Bronchial epithelial cell (primary cell): ENCODE results near the gene PID1. TPM values are rescaled to one million over a fixed set of nuclear protein-coding genes. Genes with fewer than 3 reads are reported as not detected.

Source experiments
- DNase-seq: peaks from one replicate; pipeline ENCODE4 v3.0.0-alpha.2; 2010; ENCODE audit warnings: low read depth
- FAIRE-seq: peaks from 2 replicates; lab custom pipeline; 2011; peaks lifted over from hg19 to GRCh38; lab: Jason Lieb, UNC
- H3K27me3 ChIP-seq: 2 replicates; pipeline ENCODE4 v1.5.1; 2011; ENCODE audit warnings: low read length; ENCODE audit not compliant: control insufficient read depth, insufficient read depth
- H3K36me3 ChIP-seq: 2 replicates; pipeline ENCODE4 v1.5.1; 2011; ENCODE audit warnings: low read length; ENCODE audit not compliant: control insufficient read depth, insufficient read depth
- H3K4me3 ChIP-seq: 2 replicates; pipeline ENCODE4 v1.5.1; 2011; ENCODE audit warnings: mild to moderate bottlenecking, low read depth, low read length, control low read depth
- CTCF ChIP-seq: IDR thresholded peaks from 2 replicates; pipeline ENCODE4 v1.5.1; 2011; ENCODE audit warnings: mild to moderate bottlenecking, moderate library complexity, low read length, control low read depth, inconsistent platforms; ENCODE audit not compliant: insufficient read depth, severe bottlenecking
- total RNA-seq: library from RNA; depleted of rRNA; stranded (reverse); fragments of >200 nt; gene quantifications from 2 replicates; pipeline ENCODE4 v1.2.1, GENCODE V29; 2014

Gene PID1
- total RNA-seq, 1 donor from 2014 or later: 9.5 TPM

GRCh38 chr2:229282758-229283546 is 11.9 kb upstream of the PID1 start:
- TF ChIP-seq CTCF: no peak
- no peak for FAIRE-seq
- Histone ChIP-seq H3K27me3 (no peaks in the 10 kb centered on the region), H3K4me3 (no peak overlapping the region), H3K36me3 (no peaks in the 10 kb centered on the region)
- peak; percentile 94 for DNase-seq

GRCh38 chr2:229279516-229279915 is 8.4 kb upstream of the PID1 start:
- DNase-seq (no peak), FAIRE-seq (no peak)
- TF ChIP-seq CTCF: no peak
- H3K4me3 ChIP-seq: no peak overlapping the region
- no peaks in the 10 kb centered on the region for H3K27me3 ChIP-seq
- no peaks in the 10 kb centered on the region for H3K36me3 ChIP-seq

- no peak for TF ChIP-seq CTCF
- FAIRE-seq: no peak
- H3K27me3 ChIP-seq: no peaks in the 10 kb centered on the region
- H3K4me3 ChIP-seq: no peak overlapping the region
- no peak for DNase-seq
- H3K36me3 ChIP-seq: no peaks in the 10 kb centered on the region
Observed at GRCh38 chr2:229275506-229275905, 4.4 kb upstream of the PID1 start.

- peak; percentile 60 for FAIRE-seq
- peak; percentile 85 for TF ChIP-seq CTCF
- peak overlapping the region; percentile 9 for H3K4me3 ChIP-seq
- H3K36me3 ChIP-seq: no peaks in the 10 kb centered on the region
- H3K27me3 ChIP-seq: no peaks in the 10 kb centered on the region
- peak; percentile 79 for DNase-seq
Observed at GRCh38 chr2:229273723-229274338, 2.7 kb upstream of the PID1 start.

GRCh38 chr2:229273006-229273722 is 2.1 kb upstream of the PID1 start:
- TF ChIP-seq CTCF: no peak
- DNase-seq (peak; percentile 28), FAIRE-seq (no peak)
- Histone ChIP-seq H3K36me3 (no peaks in the 10 kb centered on the region), H3K27me3 (no peaks in the 10 kb centered on the region), H3K4me3 (peak overlapping the region; percentile 9)
